ENCODE measurements around the gene FGD2. TPM values are rescaled to one million over a fixed set of nuclear protein-coding genes. Genes with fewer than 3 reads are reported as not detected.

FGD2 gene
- total RNA-seq, 5 donors from 2014 or later (not counting 1 experiment from before 2014, with no cell fraction given), result 2.8 to 11.1 (median 3.3) TPM

GRCh38 chr6:37032239-37032638 is 26.8 kb downstream of the FGD2 start:
- no peaks in the 10 kb centered on the region for H3K27me3 ChIP-seq (replicated peaks in 1 of 2; ENCODE audit: control insufficient read depth in 2 of 2, extremely low read depth in 1 of 2, insufficient read depth in 2 of 2, low read length in 1 of 2)
- CTCF ChIA-PET, result interaction anchor here (0.6 to 1.3 kb wide), 2 partner anchors 13 to 178 kb away, joined by 3 read pairs; no protein-coding TSS in a partner anchor
- H3K27ac ChIP-seq (ENCODE audit: low read length), result no peak overlapping the region
- ATAC-seq (replicated peaks in 1 of 4) (no peak), DNase-seq (no peak)
- POLR2A ChIA-PET, result no interaction called here
- peaks cover 0 to 2% of the 10 kb centered on the region in 2 donors for H3K36me3 ChIP-seq (ENCODE audit: control insufficient read depth in 2 of 2, extremely low read depth in 1 of 2, insufficient read depth in 1 of 2, low read length in 1 of 2)
- H3K4me1 Mint-ChIP-seq, result peaks cover 18 to 34% (median 23%) of the 10 kb centered on the region in 3 donors
- 92% methylated on average over 7 of the region's 7 CpGs for WGBS (ENCODE audit: insufficient coverage)
- H3K36me3 Mint-ChIP-seq, result no peaks in the 10 kb centered on the region
- H3K4me3 ChIP-seq (ENCODE audit: control insufficient read depth in 1 of 2, extremely low read depth in 1 of 2, low read length in 1 of 2), result no peak overlapping the region
- H3K27me3 Mint-ChIP-seq, result no peaks in the 10 kb centered on the region
- peaks cover 0 to 10% of the 10 kb centered on the region in 2 experiments for H3K4me1 ChIP-seq (ENCODE audit: control insufficient read depth in 1 of 2, extremely low read depth in 1 of 2, insufficient read depth in 2 of 2, low read length in 2 of 2)
- H3K9me3 Mint-ChIP-seq, result peaks cover 0 to 4% (median 0%) of the 10 kb centered on the region in 3 donors
- no peak overlapping the region for H3K4me3 Mint-ChIP-seq
- H3K9me3 ChIP-seq, result no peaks in the 10 kb centered on the region
- peak overlapping the region in 1 of 2 donors; percentile 8 for H3K27ac Mint-ChIP-seq

GRCh38 chr6:37033255-37033654 is 27.8 kb downstream of the FGD2 start:
- no peaks in the 10 kb centered on the region for H3K27me3 ChIP-seq (replicated peaks in 1 of 2; ENCODE audit: control insufficient read depth in 2 of 2, extremely low read depth in 1 of 2, insufficient read depth in 2 of 2, low read length in 1 of 2)
- ChIA-PET CTCF (interaction anchor here in 1 of 2 donors (1.6 kb wide), 1 partner anchor 12 kb away, joined by 4 read pairs; no protein-coding TSS in a partner anchor), POLR2A (no interaction called here)
- H3K36me3 ChIP-seq (ENCODE audit: control insufficient read depth in 2 of 2, extremely low read depth in 1 of 2, insufficient read depth in 1 of 2, low read length in 1 of 2), result no peaks in the 10 kb centered on the region
- no peak overlapping the region for H3K27ac ChIP-seq (ENCODE audit: low read length)
- DNase-seq (no peak), ATAC-seq (replicated peaks in 1 of 4) (peak in 1 of 4 experiments; percentile 24)
- H3K4me1 ChIP-seq (ENCODE audit: control insufficient read depth in 1 of 2, extremely low read depth in 1 of 2, insufficient read depth in 2 of 2, low read length in 2 of 2), result peaks cover 0 to 10% of the 10 kb centered on the region in 2 experiments
- Mint-ChIP-seq H3K27me3 (no peaks in the 10 kb centered on the region), H3K4me1 (peaks cover 18 to 34% (median 23%) of the 10 kb centered on the region in 3 donors), H3K4me3 (no peak overlapping the region), H3K9me3 (peaks cover 0 to 4% (median 0%) of the 10 kb centered on the region in 3 donors), H3K27ac (no peak overlapping the region), H3K36me3 (no peaks in the 10 kb centered on the region)
- no peaks in the 10 kb centered on the region for H3K9me3 ChIP-seq
- 43% methylated on average over 3 of the region's 7 CpGs for WGBS (ENCODE audit: insufficient coverage)
- no peak overlapping the region for H3K4me3 ChIP-seq (ENCODE audit: control insufficient read depth in 1 of 2, extremely low read depth in 1 of 2, low read length in 1 of 2)

GRCh38 chr6:37033819-37034795 is 28.7 kb downstream of the FGD2 start:
- Histone ChIP-seq H3K4me3 (ENCODE audit: control insufficient read depth in 1 of 2, extremely low read depth in 1 of 2, low read length in 1 of 2) (no peak overlapping the region), H3K27ac (ENCODE audit: low read length) (no peak overlapping the region), H3K9me3 (no peaks in the 10 kb centered on the region), H3K4me1 (ENCODE audit: control insufficient read depth in 1 of 2, extremely low read depth in 1 of 2, insufficient read depth in 2 of 2, low read length in 2 of 2) (peaks cover 0 to 8% of the 10 kb centered on the region in 2 experiments), H3K36me3 (ENCODE audit: control insufficient read depth in 2 of 2, extremely low read depth in 1 of 2, insufficient read depth in 1 of 2, low read length in 1 of 2) (no peaks in the 10 kb centered on the region), H3K27me3 (replicated peaks in 1 of 2; ENCODE audit: control insufficient read depth in 2 of 2, extremely low read depth in 1 of 2, insufficient read depth in 2 of 2, low read length in 1 of 2) (no peaks in the 10 kb centered on the region)
- Mint-ChIP-seq H3K27ac (no peak overlapping the region), H3K4me3 (no peak overlapping the region), H3K36me3 (no peaks in the 10 kb centered on the region), H3K27me3 (no peaks in the 10 kb centered on the region), H3K4me1 (peaks cover 15 to 31% (median 22%) of the 10 kb centered on the region in 3 donors), H3K9me3 (peaks cover 0 to 4% (median 0%) of the 10 kb centered on the region in 3 donors)
- ChIA-PET POLR2A (no interaction called here), CTCF (interaction anchor here in 1 of 2 donors (1.6 kb wide), 1 partner anchor 12 kb away, joined by 4 read pairs; no protein-coding TSS in a partner anchor)
- ATAC-seq (replicated peaks in 1 of 4) (no peak), DNase-seq (no peak)
- WGBS (ENCODE audit: insufficient coverage), result 69% methylated on average over 2 of the region's 8 CpGs

DNA sequence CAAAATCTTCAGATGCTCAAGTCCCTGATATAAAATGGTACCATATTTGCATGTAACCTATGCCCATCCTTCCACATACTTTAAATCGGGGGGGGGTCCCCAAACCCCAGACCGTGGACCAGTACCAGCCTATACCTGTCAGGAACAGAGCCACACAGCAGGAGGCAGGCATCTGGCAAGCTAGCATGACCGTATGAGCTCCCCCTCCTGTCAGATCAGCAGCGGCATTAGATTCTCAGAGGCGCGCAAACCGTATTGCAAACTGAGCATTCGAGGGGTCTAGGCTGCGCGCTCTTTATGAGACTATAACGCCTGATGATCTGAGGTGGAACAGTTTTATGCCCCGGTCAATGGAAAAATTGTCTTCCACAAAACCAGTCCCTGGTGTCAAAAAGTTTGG is 30.7 kb downstream of the FGD2 start:
- Mint-ChIP-seq H3K27me3 (no peaks in the 10 kb centered on the region), H3K9me3 (no peaks in the 10 kb centered on the region), H3K36me3 (no peaks in the 10 kb centered on the region), H3K27ac (no peak overlapping the region), H3K4me1 (peaks cover 4 to 24% (median 22%) of the 10 kb centered on the region in 3 donors), H3K4me3 (no peak overlapping the region)
- ATAC-seq (replicated peaks in 1 of 4), result no peak
- 6% methylated on average over 2 of the region's 12 CpGs for WGBS (ENCODE audit: insufficient coverage)
- H3K9me3 ChIP-seq, result no peaks in the 10 kb centered on the region
- H3K36me3 ChIP-seq (ENCODE audit: control insufficient read depth in 2 of 2, extremely low read depth in 1 of 2, insufficient read depth in 1 of 2, low read length in 1 of 2), result no peaks in the 10 kb centered on the region
- ChIA-PET POLR2A (no interaction called here), CTCF (no interaction called here)
- H3K27ac ChIP-seq (ENCODE audit: low read length), result no peak overlapping the region
- no peak for DNase-seq
- no peak overlapping the region for H3K4me3 ChIP-seq (ENCODE audit: control insufficient read depth in 1 of 2, extremely low read depth in 1 of 2, low read length in 1 of 2)
- H3K4me1 ChIP-seq (ENCODE audit: control insufficient read depth in 1 of 2, extremely low read depth in 1 of 2, insufficient read depth in 2 of 2, low read length in 2 of 2), result peaks cover 0 to 3% of the 10 kb centered on the region in 2 experiments
- no peaks in the 10 kb centered on the region for H3K27me3 ChIP-seq (replicated peaks in 1 of 2; ENCODE audit: control insufficient read depth in 2 of 2, extremely low read depth in 1 of 2, insufficient read depth in 2 of 2, low read length in 1 of 2)

GRCh38 chr6:37038292-37039198 is 33.1 kb downstream of the FGD2 start:
- Mint-ChIP-seq H3K9me3 (no peaks in the 10 kb centered on the region), H3K27me3 (no peaks in the 10 kb centered on the region), H3K36me3 (no peaks in the 10 kb centered on the region), H3K27ac (no peak overlapping the region), H3K4me1 (peaks cover 8 to 28% (median 27%) of the 10 kb centered on the region in 3 donors), H3K4me3 (no peak overlapping the region)
- POLR2A ChIA-PET, result no interaction called here
- H3K9me3 ChIP-seq, result no peaks in the 10 kb centered on the region
- H3K4me3 ChIP-seq (ENCODE audit: control insufficient read depth in 1 of 2, extremely low read depth in 1 of 2, low read length in 1 of 2), result no peak overlapping the region
- CTCF ChIA-PET, result interaction anchor here in 1 of 2 donors (0.5 to 0.8 kb wide), 2 partner anchors 12 to 119 kb away, joined by 3 to 5 read pairs; no protein-coding TSS in a partner anchor
- no peak for ATAC-seq (replicated peaks in 1 of 4)
- no peak for DNase-seq
- no peak overlapping the region for H3K27ac ChIP-seq (ENCODE audit: low read length)
- 85% methylated on average over 4 of the region's 13 CpGs for WGBS (ENCODE audit: insufficient coverage)
- no peaks in the 10 kb centered on the region for H3K36me3 ChIP-seq (ENCODE audit: control insufficient read depth in 2 of 2, extremely low read depth in 1 of 2, insufficient read depth in 1 of 2, low read length in 1 of 2)
- H3K27me3 ChIP-seq (replicated peaks in 1 of 2; ENCODE audit: control insufficient read depth in 2 of 2, extremely low read depth in 1 of 2, insufficient read depth in 2 of 2, low read length in 1 of 2), result no peaks in the 10 kb centered on the region
- H3K4me1 ChIP-seq (ENCODE audit: control insufficient read depth in 1 of 2, extremely low read depth in 1 of 2, insufficient read depth in 2 of 2, low read length in 2 of 2), result no peaks in the 10 kb centered on the region

GRCh38 chr6:37039958-37040357 is 34.5 kb downstream of the FGD2 start:
- POLR2A ChIA-PET, result no interaction called here
- no peaks in the 10 kb centered on the region for H3K27me3 ChIP-seq (replicated peaks in 1 of 2; ENCODE audit: control insufficient read depth in 2 of 2, extremely low read depth in 1 of 2, insufficient read depth in 2 of 2, low read length in 1 of 2)
- Mint-ChIP-seq H3K4me3 (no peak overlapping the region), H3K4me1 (peaks cover 7 to 18% (median 18%) of the 10 kb centered on the region in 3 donors), H3K27me3 (no peaks in the 10 kb centered on the region), H3K36me3 (no peaks in the 10 kb centered on the region), H3K9me3 (no peaks in the 10 kb centered on the region), H3K27ac (peak overlapping the region in 1 of 2 donors; percentile 22)
- no peaks in the 10 kb centered on the region for H3K9me3 ChIP-seq
- no peak overlapping the region for H3K27ac ChIP-seq (ENCODE audit: low read length)
- no peak overlapping the region for H3K4me3 ChIP-seq (ENCODE audit: control insufficient read depth in 1 of 2, extremely low read depth in 1 of 2, low read length in 1 of 2)
- 100% methylated on average over 2 of the region's 4 CpGs for WGBS (ENCODE audit: insufficient coverage)
- DNase-seq, result no peak
- H3K36me3 ChIP-seq (ENCODE audit: control insufficient read depth in 2 of 2, extremely low read depth in 1 of 2, insufficient read depth in 1 of 2, low read length in 1 of 2), result no peaks in the 10 kb centered on the region
- no peak for ATAC-seq (replicated peaks in 1 of 4)
- no peaks in the 10 kb centered on the region for H3K4me1 ChIP-seq (ENCODE audit: control insufficient read depth in 1 of 2, extremely low read depth in 1 of 2, insufficient read depth in 2 of 2, low read length in 2 of 2)
- CTCF ChIA-PET, result interaction anchor here (0.6 to 1.3 kb wide), 2 partner anchors 170 to 180 kb away, joined by 3 read pairs; no protein-coding TSS in a partner anchor
